ENCODE data around the gene PCIF1. TPM values are rescaled to one million over a fixed set of nuclear protein-coding genes. Genes with fewer than 3 reads are reported as not detected.

PCIF1 gene
- polyA plus RNA-seq, 3 donors: 41.0 to 54.9 (median 50.4) TPM

DNA sequence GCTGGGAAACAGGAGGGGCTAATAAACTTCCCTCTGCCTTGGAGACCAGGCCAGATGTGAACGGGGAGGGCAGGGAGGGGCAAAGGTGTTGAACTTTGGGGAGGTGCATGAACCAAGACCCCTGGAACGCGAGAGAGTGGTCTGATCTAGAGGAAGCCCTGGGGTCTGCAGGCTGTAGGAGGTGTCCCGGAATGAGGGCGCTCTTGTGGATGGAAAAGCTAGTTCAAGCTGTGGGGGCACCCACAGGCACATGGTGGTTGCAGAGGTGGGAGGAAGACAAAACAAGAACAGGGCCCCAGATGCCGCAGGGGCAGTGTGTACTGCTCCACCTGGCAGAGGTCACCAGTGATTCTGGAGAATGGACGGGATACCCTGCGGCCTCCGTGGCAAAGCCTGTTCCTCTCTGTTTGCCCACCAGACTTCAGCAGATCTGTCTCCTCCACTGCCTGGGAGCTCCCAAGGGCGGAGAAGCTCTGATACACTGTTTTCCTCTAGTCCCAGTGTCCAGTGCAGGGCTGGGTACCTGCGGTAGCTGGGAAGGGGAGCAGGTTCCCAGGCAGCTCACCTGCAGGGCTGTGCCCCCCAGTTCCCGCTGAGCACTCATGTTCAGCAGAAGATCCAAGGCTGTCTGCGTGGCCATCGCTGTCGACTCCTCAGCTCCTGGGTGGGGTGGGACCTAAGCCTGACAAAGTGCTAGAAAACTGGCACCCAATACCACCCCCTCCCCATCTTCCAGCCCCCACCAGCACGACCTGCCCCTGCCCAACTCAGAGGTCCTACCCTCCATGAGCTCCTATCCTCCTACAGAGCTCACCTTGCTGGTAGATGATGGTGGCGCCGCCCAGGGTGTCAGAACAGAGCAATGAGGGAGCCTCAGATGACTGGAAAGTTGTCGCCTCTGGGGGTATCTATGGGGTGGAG lies 22.8 kb downstream of the PCIF1 start:
- H2AFZ ChIP-seq (ENCODE audit: insufficient read depth, low read depth, low read length, poor library complexity, severe bottlenecking): no peak overlapping the region
- no peak overlapping the region for H3K4me3 ChIP-seq (replicated peaks in 1 of 3; ENCODE audit: low read depth in 2 of 3, low read length in 3 of 3)
- peaks cover 3% of the 10 kb centered on the region for H4K20me1 ChIP-seq (ENCODE audit: insufficient read depth, low read length)
- intact Hi-C loops (cut with micrococcal nuclease): no loop called here
- WGBS (ENCODE audit: insufficient coverage): 89% methylated on average over 9 of the region's 19 CpGs
- H3K36me3 ChIP-seq (replicated peaks in 1 of 2; ENCODE audit: control insufficient read depth in 1 of 2, insufficient read depth in 2 of 2, low read length in 2 of 2): peaks cover 77 to 90% of the 10 kb centered on the region in 2 donors
- Mint-ChIP-seq H3K36me3 (peaks cover 77 to 92% of the 10 kb centered on the region in 2 donors), H3K27ac (peak overlapping the region in 1 of 7 donors; percentile 36), H3K27me3 (ENCODE audit: low read depth in 3 of 3) (no peaks in the 10 kb centered on the region), H3K9me3 (peaks cover 0 to 3% (median 0%) of the 10 kb centered on the region in 7 donors), H3K4me3 (no peak overlapping the region), H3K4me1 (no peaks in the 10 kb centered on the region)
- H3K4me2 ChIP-seq (replicated peaks; ENCODE audit: extremely low read depth, low read length, poor library complexity, severe bottlenecking): no peak overlapping the region
- peak in 1 of 3 donors; percentile 3 for DNase-seq
- H3K79me2 ChIP-seq (ENCODE audit: insufficient read depth, low read length): no peaks in the 10 kb centered on the region
- H3K27ac ChIP-seq (ENCODE audit: low read depth in 1 of 2, low read length in 2 of 2): no peak overlapping the region
- TF ChIP-seq, protein P1, sequence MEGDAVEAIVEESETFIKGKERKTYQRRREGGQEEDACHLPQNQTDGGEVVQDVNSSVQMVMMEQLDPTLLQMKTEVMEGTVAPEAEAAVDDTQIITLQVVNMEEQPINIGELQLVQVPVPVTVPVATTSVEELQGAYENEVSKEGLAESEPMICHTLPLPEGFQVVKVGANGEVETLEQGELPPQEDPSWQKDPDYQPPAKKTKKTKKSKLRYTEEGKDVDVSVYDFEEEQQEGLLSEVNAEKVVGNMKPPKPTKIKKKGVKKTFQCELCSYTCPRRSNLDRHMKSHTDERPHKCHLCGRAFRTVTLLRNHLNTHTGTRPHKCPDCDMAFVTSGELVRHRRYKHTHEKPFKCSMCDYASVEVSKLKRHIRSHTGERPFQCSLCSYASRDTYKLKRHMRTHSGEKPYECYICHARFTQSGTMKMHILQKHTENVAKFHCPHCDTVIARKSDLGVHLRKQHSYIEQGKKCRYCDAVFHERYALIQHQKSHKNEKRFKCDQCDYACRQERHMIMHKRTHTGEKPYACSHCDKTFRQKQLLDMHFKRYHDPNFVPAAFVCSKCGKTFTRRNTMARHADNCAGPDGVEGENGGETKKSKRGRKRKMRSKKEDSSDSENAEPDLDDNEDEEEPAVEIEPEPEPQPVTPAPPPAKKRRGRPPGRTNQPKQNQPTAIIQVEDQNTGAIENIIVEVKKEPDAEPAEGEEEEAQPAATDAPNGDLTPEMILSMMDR (IDR thresholded peaks at IDR 0.05): no peak
- no peaks in the 10 kb centered on the region for H3K9me3 ChIP-seq (replicated peaks in 1 of 2; ENCODE audit: control insufficient read depth in 1 of 2, insufficient read depth in 1 of 2, low read length in 2 of 2)
- H3K4me1 ChIP-seq (ENCODE audit: control insufficient read depth in 1 of 2, insufficient read depth in 2 of 2, low read length in 2 of 2): no peaks in the 10 kb centered on the region
- no peaks in the 10 kb centered on the region for H3K27me3 ChIP-seq (ENCODE audit: control insufficient read depth in 2 of 2, insufficient read depth in 2 of 2, low read length in 2 of 2)
- no peak overlapping the region for H3K9ac ChIP-seq (ENCODE audit: insufficient read depth, low read length, poor library complexity, severe bottlenecking)

DNA sequence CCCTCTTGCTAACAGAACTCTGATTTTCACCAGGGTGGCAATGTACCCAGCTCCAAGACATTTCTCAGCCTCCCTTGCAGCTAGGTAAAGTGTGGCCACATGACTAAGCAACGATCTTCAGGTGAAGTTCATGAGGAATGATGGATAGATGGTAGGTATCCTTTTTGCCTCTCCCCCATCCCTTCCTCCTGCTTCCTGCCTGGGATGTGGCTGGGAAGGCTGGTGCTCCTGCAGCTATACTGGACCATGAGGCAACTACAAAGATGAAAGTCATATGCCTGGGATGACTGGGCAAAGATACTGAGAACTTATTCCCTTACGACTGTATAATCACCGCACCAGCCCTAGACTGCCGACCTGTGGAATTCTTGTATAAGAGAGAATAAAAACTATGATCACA lies 24.1 kb downstream of the PCIF1 start:
- Histone ChIP-seq H3K9me3 (replicated peaks in 1 of 2; ENCODE audit: control insufficient read depth in 1 of 2, insufficient read depth in 1 of 2, low read length in 2 of 2) (no peaks in the 10 kb centered on the region), H3K79me2 (ENCODE audit: insufficient read depth, low read length) (no peaks in the 10 kb centered on the region), H3K4me2 (replicated peaks; ENCODE audit: extremely low read depth, low read length, poor library complexity, severe bottlenecking) (no peak overlapping the region), H3K4me1 (ENCODE audit: control insufficient read depth in 1 of 2, insufficient read depth in 2 of 2, low read length in 2 of 2) (no peaks in the 10 kb centered on the region), H3K4me3 (replicated peaks in 1 of 3; ENCODE audit: low read depth in 2 of 3, low read length in 3 of 3) (no peak overlapping the region), H3K27me3 (ENCODE audit: control insufficient read depth in 2 of 2, insufficient read depth in 2 of 2, low read length in 2 of 2) (no peaks in the 10 kb centered on the region), H3K36me3 (replicated peaks in 1 of 2; ENCODE audit: control insufficient read depth in 1 of 2, insufficient read depth in 2 of 2, low read length in 2 of 2) (peaks cover 73 to 90% of the 10 kb centered on the region in 2 donors), H3K9ac (ENCODE audit: insufficient read depth, low read length, poor library complexity, severe bottlenecking) (no peak overlapping the region), H4K20me1 (ENCODE audit: insufficient read depth, low read length) (peaks cover 12% of the 10 kb centered on the region), H3K27ac (ENCODE audit: low read depth in 1 of 2, low read length in 2 of 2) (no peak overlapping the region), H2AFZ (ENCODE audit: insufficient read depth, low read depth, low read length, poor library complexity, severe bottlenecking) (no peak overlapping the region)
- intact Hi-C loops (cut with micrococcal nuclease): no loop called here
- TF ChIP-seq, protein P1 (IDR thresholded peaks at IDR 0.05): no peak
- Mint-ChIP-seq H3K4me3 (no peak overlapping the region), H3K36me3 (peaks cover 76 to 92% of the 10 kb centered on the region in 2 donors), H3K9me3 (peaks cover 0 to 3% (median 0%) of the 10 kb centered on the region in 7 donors), H3K27me3 (ENCODE audit: low read depth in 3 of 3) (peaks cover 0 to 2% (median 0%) of the 10 kb centered on the region in 3 donors), H3K27ac (no peak overlapping the region), H3K4me1 (no peaks in the 10 kb centered on the region)
- DNase-seq: no peak
- no CpG with 5 or more reads among the region's 4 CpGs for WGBS (ENCODE audit: insufficient coverage)

Measured in CD14-positive monocyte (primary cell).